ENCODE data around the gene NKX1-1. TPM values are rescaled to one million over a fixed set of nuclear protein-coding genes. Genes with fewer than 3 reads are reported as not detected.

NKX1-1 gene
- total RNA-seq, 2 donors from 2014 or later = not detected

DNA sequence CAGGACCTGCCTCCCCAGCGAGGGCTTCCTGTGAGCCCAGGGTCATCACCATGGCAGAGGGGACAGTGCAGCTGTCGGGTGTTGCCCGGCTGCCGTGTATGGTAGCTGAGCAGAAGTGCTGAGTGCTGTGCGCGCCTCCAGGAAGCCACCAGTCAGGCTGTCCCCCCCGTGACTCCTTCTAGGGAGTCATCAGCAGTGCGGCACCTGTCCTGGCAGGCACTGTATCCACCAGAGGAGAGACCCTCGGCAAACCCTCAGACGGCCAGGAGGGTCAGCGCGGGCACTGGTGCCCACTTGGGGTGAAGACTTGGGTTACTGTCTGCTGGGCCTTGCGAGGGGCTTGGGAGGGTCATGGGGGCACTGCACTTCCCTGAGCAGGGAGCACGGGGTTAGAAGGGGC lies 50.9 kb downstream of the NKX1-1 start:
- intact Hi-C loops (cut with DNase I, micrococcal nuclease) = loop anchor here in 1 of 2 donors (10.0 kb wide), 1 partner anchor 269 kb away; no protein-coding TSS in a partner anchor
- ATAC-seq (no peak), DNase-seq (no peak)

DNA sequence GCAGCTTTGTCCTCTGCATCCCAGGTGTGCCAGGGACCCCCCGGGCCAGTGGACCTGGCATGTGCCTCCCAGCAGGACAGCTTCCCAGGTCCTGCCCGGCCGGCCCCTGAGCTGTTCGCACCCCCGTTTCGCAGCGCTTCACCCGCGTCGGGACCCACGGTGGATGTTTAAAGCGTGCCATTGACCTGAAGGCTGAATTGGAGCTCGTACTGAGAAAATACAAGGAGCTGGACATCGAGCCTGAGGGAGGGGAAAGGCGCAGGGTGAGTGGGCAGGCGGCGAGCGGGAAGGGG lies 51.3 kb downstream of the NKX1-1 start:
- ATAC-seq (no peak), DNase-seq (no peak)
- intact Hi-C loops (cut with DNase I, micrococcal nuclease) = loop anchor here (5.0 to 10.0 kb wide), 3 partner anchors 223 to 277 kb away; no protein-coding TSS in a partner anchor

DNA sequence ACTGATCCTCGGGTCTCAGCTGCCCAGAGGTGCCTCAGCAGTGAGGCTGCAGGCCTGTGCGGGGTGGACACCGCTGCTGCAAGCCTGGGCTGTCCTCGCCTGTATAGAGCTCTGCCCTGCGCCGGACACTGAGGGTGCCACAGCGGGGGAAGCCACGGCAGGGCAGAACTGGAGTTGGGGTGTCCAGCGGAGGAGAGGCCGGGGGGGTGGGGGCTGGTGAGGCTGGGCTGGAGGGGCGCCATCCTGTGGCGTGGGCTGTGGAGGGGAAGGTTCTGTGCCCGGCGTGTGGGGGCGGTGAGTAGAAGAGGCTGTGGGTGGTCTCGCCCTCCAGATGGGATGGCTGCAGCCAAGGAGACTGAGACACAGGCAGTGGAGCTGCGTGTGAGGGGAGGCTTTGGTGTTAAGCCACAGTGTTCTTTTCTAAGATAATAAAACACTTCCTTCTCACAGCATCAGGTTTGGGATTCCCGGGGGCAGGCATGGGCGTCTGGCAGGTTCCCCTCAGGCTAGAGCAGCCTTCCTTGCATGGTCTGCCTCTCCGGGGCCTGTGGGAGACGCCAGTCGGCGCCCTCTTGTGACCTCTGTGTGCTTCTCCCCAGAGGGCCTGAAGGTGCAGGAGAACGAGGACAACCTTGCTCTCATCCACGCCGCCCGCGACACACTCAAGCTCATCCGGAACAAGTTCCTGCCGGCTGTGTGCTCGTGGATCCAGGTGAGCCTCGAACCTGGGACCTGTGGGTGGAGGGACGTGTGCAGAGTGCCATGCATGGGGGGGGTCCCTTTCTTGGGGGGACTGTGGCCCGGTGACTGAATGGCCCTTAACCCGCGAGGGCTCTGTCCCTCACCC lies 51.9 kb downstream of the NKX1-1 start:
- ATAC-seq (no peak), DNase-seq (no peak)
- intact Hi-C loops (cut with DNase I, micrococcal nuclease) = loop anchor here (5.0 to 10.0 kb wide), 3 partner anchors 222 to 278 kb away; no protein-coding TSS in a partner anchor

DNA sequence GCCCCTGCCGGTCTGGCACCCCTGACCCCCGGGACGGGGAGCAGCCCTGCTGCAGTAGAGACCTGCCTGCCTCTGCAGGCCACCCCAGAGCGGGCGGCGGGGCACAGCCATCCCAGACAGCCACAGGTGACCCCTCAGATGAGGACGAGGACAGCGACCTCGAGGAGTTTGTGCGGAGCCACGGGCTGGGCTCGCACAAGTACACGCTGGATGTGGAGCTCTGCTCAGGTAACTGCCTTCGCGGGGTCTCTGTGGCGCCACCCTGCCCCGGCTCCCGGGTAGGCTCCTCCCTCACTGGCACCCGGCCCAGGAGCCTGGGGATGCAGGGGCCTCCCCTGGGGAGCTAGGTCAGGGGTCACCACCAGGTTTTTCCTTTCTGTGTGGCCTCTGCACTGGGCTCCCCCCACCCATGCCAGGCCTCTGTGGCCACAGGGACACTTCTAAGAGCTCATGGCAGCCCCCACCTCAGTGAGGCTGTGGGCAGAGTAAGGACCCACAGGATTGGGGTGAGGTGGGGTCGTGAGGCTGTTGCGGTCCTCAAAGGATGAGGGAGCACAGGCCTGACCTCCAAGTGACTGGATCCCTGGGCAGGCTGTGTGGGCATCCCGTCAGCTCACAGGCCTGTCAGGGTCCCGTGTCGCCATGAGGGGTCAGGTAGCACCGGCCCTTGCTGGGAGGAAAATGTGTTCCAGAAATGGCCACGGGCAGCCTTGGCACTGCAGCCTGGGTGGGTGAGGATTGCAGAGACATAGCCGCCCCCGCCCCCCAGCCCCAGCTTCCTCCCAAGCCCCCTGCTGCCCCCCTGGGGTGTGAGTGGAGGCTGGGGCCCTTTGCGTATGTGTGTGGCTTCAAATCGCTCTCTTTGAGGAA lies 52.8 kb downstream of the NKX1-1 start:
- intact Hi-C loops (cut with DNase I, micrococcal nuclease) = loop anchor here (5.0 to 10.0 kb wide), 3 partner anchors 221 to 279 kb away; no protein-coding TSS in a partner anchor
- no peak for ATAC-seq
- DNase-seq = no peak

Other genes starting within 250 kb of the NKX1-1 start
- gene SPON2, start 233.9 kb downstream of the NKX1-1 start, total RNA-seq = 10 to 100 TPM; 26.6 to 34.3 TPM
- gene CTBP1, start 157.3 kb downstream of the NKX1-1 start, total RNA-seq = 100 to 1,000 TPM; 156 to 180 TPM
- gene MAEA, start 116.6 kb downstream of the NKX1-1 start, total RNA-seq = 100 to 1,000 TPM in 1 of 2 donors, 10 to 100 TPM in 1; 88.7 to 101 TPM
- gene UVSSA, start 59.2 kb downstream of the NKX1-1 start, total RNA-seq = 10 to 100 TPM; 26.7 to 33.1 TPM

Measured in left colon (tissue), 2 donors.